ENCODE results near the gene SLC25A38. TPM values are rescaled to one million over a fixed set of nuclear protein-coding genes. Genes with fewer than 3 reads are reported as not detected.

SLC25A38 gene
- total and polyA plus RNA-seq, 10 of the 15 experiments (the other 5 are each of a cell fraction or from before 2014, with no cell fraction given) = 15.2 to 55.2 (median 39.2) TPM

- ChIA-PET POLR2A (no interaction called here), SMC1A (ENCODE audit: uncharacterized antibody, unreplicated experiment) (no interaction called here), CTCF (no interaction called here), RAD21 (ENCODE audit: unreplicated experiment) (no interaction called here)
- Histone ChIP-seq H4K20me1 (ENCODE audit: control insufficient read depth, insufficient read depth) (no peaks in the 10 kb centered on the region), H3K9ac (ENCODE audit: control insufficient read depth, insufficient read depth, low read length) (no peak overlapping the region), H3K9me3 (replicated peaks; ENCODE audit: control insufficient read depth, insufficient read depth, low read length) (no peaks in the 10 kb centered on the region), H3K4me3 (no peak overlapping the region), H3K27me3 (replicated peaks in 1 of 2; ENCODE audit: control insufficient read depth in 2 of 2, insufficient read depth in 2 of 2, low read length in 1 of 2) (no peaks in the 10 kb centered on the region), H3K27ac (ENCODE audit: control insufficient read depth, insufficient read depth) (no peak overlapping the region), H3K79me2 (ENCODE audit: control insufficient read depth, insufficient read depth, low read length) (no peaks in the 10 kb centered on the region), H3K4me2 (ENCODE audit: control insufficient read depth, insufficient read depth) (no peak overlapping the region), H2AFZ (ENCODE audit: control insufficient read depth, low read depth, low read length) (no peak overlapping the region), H3K4me1 (ENCODE audit: control insufficient read depth, insufficient read depth, low read length) (no peaks in the 10 kb centered on the region), H3K36me3 (ENCODE audit: control insufficient read depth in 2 of 2, insufficient read depth in 2 of 2, low read length in 1 of 2) (no peaks in the 10 kb centered on the region)
- no peak for TF ChIP-seq CEBPZ (IDR thresholded peaks at IDR 0.05; ENCODE audit: low read depth, low read length)
- no peak for TF ChIP-seq JUNB (IDR thresholded peaks at IDR 0.05)
- TF ChIP-seq ATF2 (IDR thresholded peaks at IDR 0.05; ENCODE audit: low read length) = no peak
- TF ChIP-seq USF1 (IDR thresholded peaks at IDR 0.05; ENCODE audit: borderline replicate concordance, extremely low read length, insufficient read depth, low read depth, low read length) = no peak
- no peak for TF ChIP-seq NRF1 (conservative IDR thresholded peaks at IDR 0.05; ENCODE audit: low read depth, low read length)
- in situ Hi-C loops (cut with MboI) (no loop called here), intact Hi-C loops (cut with micrococcal nuclease; ENCODE audit: unreplicated experiment) (no loop called here)
- BruUV-seq (replicated peaks) = no TSS peak
- FAIRE-seq (no peak), ATAC-seq (peak; percentile 92), DNase-seq (ENCODE audit: low read depth, low spot score) (no peak)
- 2% methylated on average over 5 of the region's 5 CpGs for WGBS (ENCODE audit: insufficient coverage, insufficient replicate concordance, low lambda C conversion rate, missing lambda C conversion rate)
Observed at GRCh38 chr3:39434574-39434973, 51.4 kb downstream of the SLC25A38 start.
